Cardiac septum (tissue), 1 donor: ENCODE results near the gene ZFYVE9. TPM values are rescaled to one million over a fixed set of nuclear protein-coding genes. Genes with fewer than 3 reads are reported as not detected.
"Not testable (repeated sequence)": the region's sequence is repeated elsewhere in the genome, so short reads cannot be mapped to it uniquely, and the experiment has no call there.

ENCODE experiments used
- DNase-seq: peaks from one replicate; pipeline ENCODE4 v3.0.0-alpha.2; 2020; ENCODE audit warnings: low spot score
- intact Hi-C: fragments of 100-400 bp; cut with DNase I; formaldehyde crosslinking; loops from one replicate; pipeline ENCODE4 v1.14.0; 2022
- total RNA-seq: library from RNA; stranded (reverse); fragmentation: NEBNext Ultra II Directional; extraction: Animal tissue kit (Norgen Biotek cat#: 25700); gene quantifications from one replicate; pipeline ENCODE4 v1.2.1, GENCODE V29; 2021
- donor health status: DM: no; HTN: no; CAD: no.

Gene ZFYVE9
- total RNA-seq, 1 donor from 2014 or later = 15.5 TPM

GRCh38 chr1:52182328-52182727, 40.4 kb downstream of the ZFYVE9 start:
- intact Hi-C loops, DNase-seq: not testable (repeated sequence)

GRCh38 chr1:52182874-52183400, 41.0 kb downstream of the ZFYVE9 start:
- no peak for DNase-seq
- intact Hi-C loops = no loop called here

GRCh38 chr1:52186449-52186848, 44.6 kb downstream of the ZFYVE9 start:
- DNase-seq = no peak
- intact Hi-C loops = no loop called here

- intact Hi-C loops = no loop called here
Measured at GRCh38 chr1:52189898-52190480, 48.1 kb downstream of the ZFYVE9 start.

GRCh38 chr1:52190500-52191252, 48.8 kb downstream of the ZFYVE9 start:
- DNase-seq = no peak
- intact Hi-C loops = no loop called here

More at GRCh38 chr1:52189898-52190480, 48.1 kb downstream of the ZFYVE9 start:
- DNase-seq = no peak

GRCh38 chr1:52191395-52191965, 49.6 kb downstream of the ZFYVE9 start:
- no peak for DNase-seq
- intact Hi-C loops = no loop called here

GRCh38 chr1:52192024-52192423, 50.1 kb downstream of the ZFYVE9 start:
- no peak for DNase-seq
- intact Hi-C loops = no loop called here

GRCh38 chr1:52192436-52192835, 50.5 kb downstream of the ZFYVE9 start:
- intact Hi-C loops = no loop called here

GRCh38 chr1:52193985-52194384, 52.1 kb downstream of the ZFYVE9 start:
- DNase-seq = no peak
- intact Hi-C loops = no loop called here

More at GRCh38 chr1:52192436-52192835, 50.5 kb downstream of the ZFYVE9 start:
- DNase-seq = no peak

- intact Hi-C loops = no loop called here
- DNase-seq = no peak
Measured at GRCh38 chr1:52195161-52195560, 53.3 kb downstream of the ZFYVE9 start.

GRCh38 chr1:52203935-52204625, 62.2 kb downstream of the ZFYVE9 start:
- intact Hi-C loops = no loop called here
- DNase-seq = no peak

- DNase-seq = no peak
- intact Hi-C loops = no loop called here
Measured at GRCh38 chr1:52204696-52205095, 62.8 kb downstream of the ZFYVE9 start.

- intact Hi-C loops, DNase-seq: not testable (repeated sequence)
Measured at GRCh38 chr1:52206686-52207085, 64.8 kb downstream of the ZFYVE9 start.

GRCh38 chr1:52209429-52209828, 67.5 kb downstream of the ZFYVE9 start:
- no peak for DNase-seq

GRCh38 chr1:52210044-52210443, 68.2 kb downstream of the ZFYVE9 start:
- DNase-seq = no peak
- intact Hi-C loops = no loop called here

More at GRCh38 chr1:52209429-52209828, 67.5 kb downstream of the ZFYVE9 start:
- intact Hi-C loops = no loop called here

- intact Hi-C loops = no loop called here
- DNase-seq = no peak
Measured at GRCh38 chr1:52216907-52217458, 75.1 kb downstream of the ZFYVE9 start.

GRCh38 chr1:52225174-52225573, 83.3 kb downstream of the ZFYVE9 start:
- intact Hi-C loops = no loop called here
- DNase-seq = no peak

GRCh38 chr1:52229494-52229893, 87.6 kb downstream of the ZFYVE9 start:
- DNase-seq = no peak
- intact Hi-C loops = no loop called here

GRCh38 chr1:52233463-52233862, 91.6 kb downstream of the ZFYVE9 start:
- intact Hi-C loops = no loop called here
- no peak for DNase-seq

GRCh38 chr1:52234014-52234413, 92.1 kb downstream of the ZFYVE9 start:
- no peak for DNase-seq
- intact Hi-C loops = no loop called here
